SK-N-SH (cell line): ENCODE results near the gene NFKBIE. TPM values are rescaled to one million over a fixed set of nuclear protein-coding genes. Genes with fewer than 3 reads are reported as not detected.

Source experiments
- CTCF ChIA-PET: fragments of 300-600, 350-600 bp; formaldehyde crosslinking; extraction: SDS; loops from one replicate; lab custom pipeline; 2021; lab: Yijun Ruan, JAX
- POLR2A ChIA-PET: fragments of 350-600 bp; sonication (Branson Sonifier 250); formaldehyde crosslinking; extraction: SDS; loops from one replicate; lab custom pipeline; 2020; ENCODE audit warnings: antibody characterized with exemption, inconsistent platforms; lab: Yijun Ruan, JAX
- DNase-seq: peaks from one replicate; pipeline ENCODE4 v3.0.0; 2012
- H2AFZ ChIP-seq: fragments of 200-600 bp; sonication (generic); 2 replicates; pipeline ENCODE4 v1.8.1; 2016; ENCODE audit warnings: antibody characterized with exemption, mild to moderate bottlenecking, low read depth
- H3F3A ChIP-seq: fragments of 200-600 bp; sonication (generic); replicated peaks from 2 replicates; pipeline ENCODE3; 2016; ENCODE audit warnings: antibody characterized with exemption, mild to moderate bottlenecking; ENCODE audit not compliant: insufficient read depth
- H3K27ac ChIP-seq, 2 experiments: fragments of 200-500 bp in 1 of 2; fragments of 200-600 bp in 1 of 2; sonication (Bioruptor generic) in 1 of 2; sonication (generic), shearing (Covaris generic) in 1 of 2; 2 replicates each; pipeline versions ENCODE4 v1.5.1 to v1.6.1; 2014 to 2016; ENCODE audit warnings: low read depth in 2 of 2, inconsistent platforms in 1 of 2, low read length in 1 of 2, mild to moderate bottlenecking in 1 of 2, mixed read lengths in 1 of 2
- H3K27me3 ChIP-seq: fragments of 200-600 bp; sonication (generic), shearing (Covaris generic); 2 replicates; pipeline ENCODE4 v1.6.1; 2016; ENCODE audit warnings: mixed run types; ENCODE audit not compliant: insufficient read depth
- H3K36me3 ChIP-seq, 2 experiments: fragments of 200-500 bp in 1 of 2; fragments of 200-600 bp in 1 of 2; sonication (Bioruptor generic) in 1 of 2; sonication (generic) in 1 of 2; replicated peaks in 1 of 2; 2 replicates each; pipeline versions ENCODE3 to v1.5.1; 2014 to 2016; ENCODE audit warnings: low read length in 1 of 2, mild to moderate bottlenecking in 1 of 2; ENCODE audit not compliant: insufficient read depth in 2 of 2, control insufficient read depth in 1 of 2
- H3K4me1 ChIP-seq, 2 experiments: fragments of 200-500 bp in 1 of 2; fragments of 200-600 bp in 1 of 2; sonication (Bioruptor generic) in 1 of 2; sonication (generic), shearing (Covaris generic) in 1 of 2; 2 replicates each; pipeline versions ENCODE4 v1.5.1 to v1.6.1; 2014 to 2016; ENCODE audit warnings: low read depth in 1 of 2, low read length in 1 of 2, mixed run types in 1 of 2; ENCODE audit not compliant: insufficient read depth in 2 of 2, control insufficient read depth in 1 of 2
- H3K4me2 ChIP-seq: fragments of 200-600 bp; sonication (generic), shearing (Covaris generic); 2 replicates; pipeline ENCODE4 v1.6.1; 2017; ENCODE audit warnings: mixed run types
- H3K4me3 ChIP-seq, 2 experiments: fragments of 200-500 bp in 1 of 2; fragments of 200-600 bp in 1 of 2; sonication (Bioruptor generic) in 1 of 2; sonication (generic), shearing (Covaris generic) in 1 of 2; 2 replicates each; pipeline versions ENCODE4 v1.5.1 to v1.8.1; 2014 to 2016; ENCODE audit warnings: low read depth in 2 of 2, inconsistent platforms in 1 of 2, low read length in 1 of 2, mild to moderate bottlenecking in 1 of 2, mixed read lengths in 1 of 2, moderate library complexity in 1 of 2
- H3K79me2 ChIP-seq: fragments of 200-600 bp; sonication (generic); 2 replicates; pipeline ENCODE4 v1.8.1; 2017; ENCODE audit warnings: mild to moderate bottlenecking; ENCODE audit not compliant: insufficient read depth
- H3K9ac ChIP-seq: fragments of 200-600 bp; sonication (generic); 2 replicates; pipeline ENCODE4 v1.6.1; 2017; ENCODE audit warnings: mixed run types
- H3K9me2 ChIP-seq: fragments of 200-600 bp; sonication (generic); 2 replicates; pipeline ENCODE4 v1.6.1; 2017; ENCODE audit warnings: mixed run types
- H3K9me3 ChIP-seq: fragments of 200-600 bp; sonication (generic); 2 replicates; pipeline ENCODE4 v1.6.1; 2017; ENCODE audit warnings: mixed run types, mild to moderate bottlenecking, moderate library complexity
- H4K20me1 ChIP-seq: fragments of 200-600 bp; sonication (generic); 2 replicates; pipeline ENCODE4 v1.6.1; 2017; ENCODE audit warnings: mild to moderate bottlenecking, mixed run types; ENCODE audit not compliant: insufficient read depth
- CHD2 ChIP-seq: fragments of 150-350 bp; IDR thresholded peaks from 2 replicates; pipeline ENCODE4 v1.6.1; 2018; ENCODE audit warnings: low read length; ENCODE audit not compliant: partially characterized antibody
- FOSL2 ChIP-seq: IDR thresholded peaks from 2 replicates; pipeline ENCODE4 v1.4.0; 2012; ENCODE audit warnings: low read depth, mild to moderate bottlenecking, moderate library complexity, borderline replicate concordance
- FOXM1 ChIP-seq: IDR thresholded peaks from 2 replicates; pipeline ENCODE4 v1.4.0; 2012; ENCODE audit warnings: low read depth, mild to moderate bottlenecking
- GATA2 ChIP-seq: sonication (generic); formaldehyde crosslinking; IDR thresholded peaks from 2 replicates; pipeline ENCODE4 v1.5.0; 2020; ENCODE audit warnings: mild to moderate bottlenecking, missing genetic modification reagents
- JUND ChIP-seq: IDR thresholded peaks from 2 replicates; pipeline ENCODE4 v1.4.0; 2012
- MEF2A ChIP-seq: IDR thresholded peaks from 2 replicates; pipeline ENCODE4 v1.4.0; 2012; ENCODE audit warnings: low read depth, borderline replicate concordance
- MXI1 ChIP-seq: IDR thresholded peaks from 2 replicates; pipeline ENCODE4 v1.6.1; 2012; ENCODE audit warnings: mild to moderate bottlenecking, low read depth, low read length, improper control_type of control experiment
- NFIC ChIP-seq: IDR thresholded peaks from 2 replicates; pipeline ENCODE4 v1.4.0; 2012; ENCODE audit warnings: borderline replicate concordance
- RFX5 ChIP-seq: IDR thresholded peaks from 2 replicates; pipeline ENCODE4 v1.6.1; 2012; ENCODE audit warnings: mild to moderate bottlenecking, improper control_type of control experiment, low read length
- TEAD4 ChIP-seq: IDR thresholded peaks from 2 replicates; pipeline ENCODE4 v1.4.0; 2012; ENCODE audit warnings: mild to moderate bottlenecking, borderline replicate concordance; ENCODE audit not compliant: insufficient read depth
- YY1 ChIP-seq: IDR thresholded peaks from 2 replicates; pipeline ENCODE4 v1.4.0; 2012; ENCODE audit warnings: low read depth, mild to moderate bottlenecking
- WGBS: methylation state at CpG from one replicate; pipeline ENCODE4 v1.1.6; 2017; ENCODE audit warnings: low lambda C conversion rate; 5-methylcytosine and 5-hydroxymethylcytosine counted together
- polyA plus RNA-seq, 3 experiments: library from polyadenylated mRNA; depleted of rRNA; stranded (reverse); fragments of >200 nt; gene quantifications; 2 replicates each; pipeline ENCODE4 v1.2.3, GENCODE V29; 2012
- TF ChIP-seq, protein P1 (sequence below): IDR thresholded peaks from 2 replicates; pipeline ENCODE4 v1.4.0; 2012; ENCODE audit warnings: low read depth, borderline replicate concordance
- TF ChIP-seq, protein P2 (sequence below): IDR thresholded peaks from 2 replicates; pipeline ENCODE4 v1.4.0; 2012; ENCODE audit warnings: low read depth
- TF ChIP-seq, protein P3 (sequence below): IDR thresholded peaks from 2 replicates; pipeline ENCODE4; 2012
- TF ChIP-seq, protein P4 (sequence below): fragments of 200-600 bp; sonication (generic); IDR thresholded peaks from 2 replicates; pipeline ENCODE4 v1.6.1; 2017; ENCODE audit warnings: antibody characterized with exemption, mild to moderate bottlenecking, moderate library complexity
- TF ChIP-seq, protein P5 (sequence below): IDR thresholded peaks from 2 replicates; pipeline ENCODE4 v1.6.1; 2012; ENCODE audit warnings: mild to moderate bottlenecking, low read depth, low read length, moderate library complexity

Gene NFKBIE
- polyA plus RNA-seq, 1 of the 3 experiments (the other 2 are of a cell fraction): 5.8 TPM

DNA sequence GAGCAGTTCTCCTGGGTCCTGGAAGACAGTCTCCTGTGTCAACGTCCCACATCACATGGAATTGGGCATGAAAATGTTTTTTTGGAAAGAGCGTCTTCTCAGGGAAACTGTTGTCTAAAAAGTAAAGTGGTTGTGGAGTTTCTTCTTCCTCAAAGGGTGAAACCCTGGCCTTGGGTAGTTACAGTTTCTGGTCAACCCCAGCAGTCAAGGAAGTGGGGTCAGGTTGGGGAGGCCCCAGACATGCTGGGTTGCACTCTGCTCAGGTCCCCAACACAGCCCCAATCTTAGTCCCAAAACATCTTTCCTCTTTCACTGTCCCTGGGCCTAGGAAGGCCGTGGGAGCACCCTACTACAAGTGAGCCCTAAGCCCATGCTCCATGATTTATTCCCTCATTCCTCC, 996 bp upstream of the NFKBIE start (continued):
- TF ChIP-seq, protein P1, sequence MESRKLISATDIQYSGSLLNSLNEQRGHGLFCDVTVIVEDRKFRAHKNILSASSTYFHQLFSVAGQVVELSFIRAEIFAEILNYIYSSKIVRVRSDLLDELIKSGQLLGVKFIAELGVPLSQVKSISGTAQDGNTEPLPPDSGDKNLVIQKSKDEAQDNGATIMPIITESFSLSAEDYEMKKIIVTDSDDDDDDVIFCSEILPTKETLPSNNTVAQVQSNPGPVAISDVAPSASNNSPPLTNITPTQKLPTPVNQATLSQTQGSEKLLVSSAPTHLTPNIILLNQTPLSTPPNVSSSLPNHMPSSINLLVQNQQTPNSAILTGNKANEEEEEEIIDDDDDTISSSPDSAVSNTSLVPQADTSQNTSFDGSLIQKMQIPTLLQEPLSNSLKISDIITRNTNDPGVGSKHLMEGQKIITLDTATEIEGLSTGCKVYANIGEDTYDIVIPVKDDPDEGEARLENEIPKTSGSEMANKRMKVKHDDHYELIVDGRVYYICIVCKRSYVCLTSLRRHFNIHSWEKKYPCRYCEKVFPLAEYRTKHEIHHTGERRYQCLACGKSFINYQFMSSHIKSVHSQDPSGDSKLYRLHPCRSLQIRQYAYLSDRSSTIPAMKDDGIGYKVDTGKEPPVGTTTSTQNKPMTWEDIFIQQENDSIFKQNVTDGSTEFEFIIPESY: no peak
- TF ChIP-seq FOSL2: no peak
- TF ChIP-seq CHD2: no peak
- TF ChIP-seq TEAD4: no peak
- no peak for TF ChIP-seq NFIC
- TF ChIP-seq MEF2A: no peak
- TF ChIP-seq, all 33 proteins: peak for 0

DNA sequence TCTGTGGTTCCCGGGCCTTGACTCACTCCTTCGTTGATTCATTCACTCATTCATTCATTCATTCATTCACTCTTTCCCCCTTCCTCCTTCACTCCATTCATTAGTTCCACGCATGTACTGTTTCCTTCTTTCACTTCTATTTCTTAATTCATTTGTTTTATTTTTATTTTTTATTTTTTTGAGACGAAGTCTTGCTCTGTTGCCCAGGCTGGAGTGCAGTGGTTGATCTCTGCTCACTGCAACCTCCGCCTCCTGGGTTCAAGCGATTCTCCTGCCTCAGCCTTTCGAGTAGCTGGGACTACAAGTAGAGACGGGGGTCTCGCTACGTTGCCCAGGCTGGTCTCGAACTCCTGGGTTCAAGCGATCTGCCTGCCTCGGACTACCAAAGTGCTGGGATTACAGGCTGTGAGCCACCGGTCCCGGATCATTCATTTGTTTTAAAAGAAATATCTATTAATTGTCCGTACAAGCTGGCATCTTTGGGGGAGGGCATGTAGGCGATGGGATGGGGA, 427 bp upstream of the NFKBIE start:
- ChIA-PET POLR2A (no interaction called here), CTCF (interaction anchor here (1.0 to 9.1 kb wide), 5 partner anchors 10 to 70 kb away, joined by 3 to 238 read pairs (median 59); partner anchors contain the start of gene SLC35B2)
- Histone ChIP-seq H3K9me2 (no peaks in the 10 kb centered on the region), H3K79me2 (peaks cover 21% of the 10 kb centered on the region; the same call in 1 of the 2 replicates), H3K27ac (no peak overlapping the region), H3K36me3 (peaks cover 0 to 2% of the 10 kb centered on the region in 2 experiments), H3K9ac (no peak overlapping the region), H3K27me3 (peaks cover 20% of the 10 kb centered on the region), H3K4me1 (peaks cover 16 to 35% of the 10 kb centered on the region in 2 experiments; a peak in 2 of 4 replicates), H2AFZ (no peak overlapping the region), H4K20me1 (no peaks in the 10 kb centered on the region), H3K4me3 (peak overlapping the region in 1 of 2 experiments; percentile 89; a peak in 1 of 4 replicates), H3K9me3 (no peaks in the 10 kb centered on the region), H3K4me2 (peak overlapping the region; percentile 94; the same call in 1 of the 2 replicates), H3F3A (peaks cover 11% of the 10 kb centered on the region)
- 70% methylated on average over 17 of the region's 17 CpGs for WGBS
- no peak for DNase-seq
- TF ChIP-seq FOXM1: no peak
- TF ChIP-seq RFX5: no peak
- no peak for TF ChIP-seq MXI1
- TF ChIP-seq, protein P2, sequence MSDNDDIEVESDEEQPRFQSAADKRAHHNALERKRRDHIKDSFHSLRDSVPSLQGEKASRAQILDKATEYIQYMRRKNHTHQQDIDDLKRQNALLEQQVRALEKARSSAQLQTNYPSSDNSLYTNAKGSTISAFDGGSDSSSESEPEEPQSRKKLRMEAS: no peak
- TF ChIP-seq YY1: no peak
- no peak for TF ChIP-seq JUND
- TF ChIP-seq FOSL2: no peak
- TF ChIP-seq, protein P3, sequence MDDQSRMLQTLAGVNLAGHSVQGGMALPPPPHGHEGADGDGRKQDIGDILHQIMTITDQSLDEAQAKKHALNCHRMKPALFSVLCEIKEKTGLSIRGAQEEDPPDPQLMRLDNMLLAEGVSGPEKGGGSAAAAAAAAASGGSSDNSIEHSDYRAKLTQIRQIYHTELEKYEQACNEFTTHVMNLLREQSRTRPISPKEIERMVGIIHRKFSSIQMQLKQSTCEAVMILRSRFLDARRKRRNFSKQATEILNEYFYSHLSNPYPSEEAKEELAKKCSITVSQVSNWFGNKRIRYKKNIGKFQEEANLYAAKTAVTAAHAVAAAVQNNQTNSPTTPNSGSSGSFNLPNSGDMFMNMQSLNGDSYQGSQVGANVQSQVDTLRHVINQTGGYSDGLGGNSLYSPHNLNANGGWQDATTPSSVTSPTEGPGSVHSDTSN: no peak
- TF ChIP-seq, protein P4, sequence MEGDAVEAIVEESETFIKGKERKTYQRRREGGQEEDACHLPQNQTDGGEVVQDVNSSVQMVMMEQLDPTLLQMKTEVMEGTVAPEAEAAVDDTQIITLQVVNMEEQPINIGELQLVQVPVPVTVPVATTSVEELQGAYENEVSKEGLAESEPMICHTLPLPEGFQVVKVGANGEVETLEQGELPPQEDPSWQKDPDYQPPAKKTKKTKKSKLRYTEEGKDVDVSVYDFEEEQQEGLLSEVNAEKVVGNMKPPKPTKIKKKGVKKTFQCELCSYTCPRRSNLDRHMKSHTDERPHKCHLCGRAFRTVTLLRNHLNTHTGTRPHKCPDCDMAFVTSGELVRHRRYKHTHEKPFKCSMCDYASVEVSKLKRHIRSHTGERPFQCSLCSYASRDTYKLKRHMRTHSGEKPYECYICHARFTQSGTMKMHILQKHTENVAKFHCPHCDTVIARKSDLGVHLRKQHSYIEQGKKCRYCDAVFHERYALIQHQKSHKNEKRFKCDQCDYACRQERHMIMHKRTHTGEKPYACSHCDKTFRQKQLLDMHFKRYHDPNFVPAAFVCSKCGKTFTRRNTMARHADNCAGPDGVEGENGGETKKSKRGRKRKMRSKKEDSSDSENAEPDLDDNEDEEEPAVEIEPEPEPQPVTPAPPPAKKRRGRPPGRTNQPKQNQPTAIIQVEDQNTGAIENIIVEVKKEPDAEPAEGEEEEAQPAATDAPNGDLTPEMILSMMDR: no peak
- TF ChIP-seq GATA2 (CRISPR knock-in tag): no peak
- TF ChIP-seq, protein P5, sequence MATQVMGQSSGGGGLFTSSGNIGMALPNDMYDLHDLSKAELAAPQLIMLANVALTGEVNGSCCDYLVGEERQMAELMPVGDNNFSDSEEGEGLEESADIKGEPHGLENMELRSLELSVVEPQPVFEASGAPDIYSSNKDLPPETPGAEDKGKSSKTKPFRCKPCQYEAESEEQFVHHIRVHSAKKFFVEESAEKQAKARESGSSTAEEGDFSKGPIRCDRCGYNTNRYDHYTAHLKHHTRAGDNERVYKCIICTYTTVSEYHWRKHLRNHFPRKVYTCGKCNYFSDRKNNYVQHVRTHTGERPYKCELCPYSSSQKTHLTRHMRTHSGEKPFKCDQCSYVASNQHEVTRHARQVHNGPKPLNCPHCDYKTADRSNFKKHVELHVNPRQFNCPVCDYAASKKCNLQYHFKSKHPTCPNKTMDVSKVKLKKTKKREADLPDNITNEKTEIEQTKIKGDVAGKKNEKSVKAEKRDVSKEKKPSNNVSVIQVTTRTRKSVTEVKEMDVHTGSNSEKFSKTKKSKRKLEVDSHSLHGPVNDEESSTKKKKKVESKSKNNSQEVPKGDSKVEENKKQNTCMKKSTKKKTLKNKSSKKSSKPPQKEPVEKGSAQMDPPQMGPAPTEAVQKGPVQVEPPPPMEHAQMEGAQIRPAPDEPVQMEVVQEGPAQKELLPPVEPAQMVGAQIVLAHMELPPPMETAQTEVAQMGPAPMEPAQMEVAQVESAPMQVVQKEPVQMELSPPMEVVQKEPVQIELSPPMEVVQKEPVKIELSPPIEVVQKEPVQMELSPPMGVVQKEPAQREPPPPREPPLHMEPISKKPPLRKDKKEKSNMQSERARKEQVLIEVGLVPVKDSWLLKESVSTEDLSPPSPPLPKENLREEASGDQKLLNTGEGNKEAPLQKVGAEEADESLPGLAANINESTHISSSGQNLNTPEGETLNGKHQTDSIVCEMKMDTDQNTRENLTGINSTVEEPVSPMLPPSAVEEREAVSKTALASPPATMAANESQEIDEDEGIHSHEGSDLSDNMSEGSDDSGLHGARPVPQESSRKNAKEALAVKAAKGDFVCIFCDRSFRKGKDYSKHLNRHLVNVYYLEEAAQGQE: no peak
